ENCODE results near the gene CHRM1. TPM values are rescaled to one million over a fixed set of nuclear protein-coding genes. Genes with fewer than 3 reads are reported as not detected.

CHRM1 gene
- total RNA-seq, 2 experiments from 2014 or later, result not detected

- Histone ChIP-seq H4K20me1 (ENCODE audit: insufficient read depth, low read length) (no peaks in the 10 kb centered on the region), H3K4me2 (ENCODE audit: low read length) (no peak overlapping the region), H3K27ac (ENCODE audit: low read depth, low read length, poor library complexity, severe bottlenecking) (no peak overlapping the region), H3K79me2 (ENCODE audit: insufficient read depth, low read depth, low read length) (no peaks in the 10 kb centered on the region), H3K4me3 (ENCODE audit: low read depth, low read length, poor library complexity, severe bottlenecking) (no peak overlapping the region), H3K9me2 (ENCODE audit: insufficient read depth, low read length) (no peaks in the 10 kb centered on the region), H2AFZ (ENCODE audit: low read length) (no peak overlapping the region), H3K36me3 (ENCODE audit: insufficient read depth, low read length) (no peaks in the 10 kb centered on the region), H3K4me1 (ENCODE audit: insufficient read depth, low read length, poor library complexity, severe bottlenecking) (no peaks in the 10 kb centered on the region), H3K9me3 (ENCODE audit: low read length) (no peaks in the 10 kb centered on the region)
- CTCF ChIA-PET (ENCODE audit: unreplicated experiment), result no interaction called here
- no peak for DNase-seq (ENCODE audit: low spot score)
- POLR2A ChIA-PET, result interaction anchor here (1.0 kb wide), 1 partner anchor 35 kb away, joined by 3 read pairs; no protein-coding TSS in a partner anchor
- TF ChIP-seq CTCF (conservative IDR thresholded peaks at IDR 0.05; ENCODE audit: low read length) (no peak), EZH2phosphoT487 (IDR thresholded peaks at IDR 0.05; ENCODE audit: borderline replicate concordance, low read depth, low read length) (no peak)
- intact Hi-C loops (cut with micrococcal nuclease; ENCODE audit: unreplicated experiment), result no loop called here
- no TSS peak for BruUV-seq (replicated peaks)
Measured at GRCh38 chr11:62921573-62922188, 518 bp upstream of the CHRM1 start.

GRCh38 chr11:62919898-62920640 is 1.1 kb downstream of the CHRM1 start:
- Histone ChIP-seq H3K4me2 (ENCODE audit: low read length) (no peak overlapping the region), H3K79me2 (ENCODE audit: insufficient read depth, low read depth, low read length) (no peaks in the 10 kb centered on the region), H2AFZ (ENCODE audit: low read length) (no peak overlapping the region), H3K9me3 (ENCODE audit: low read length) (no peaks in the 10 kb centered on the region), H3K4me1 (ENCODE audit: insufficient read depth, low read length, poor library complexity, severe bottlenecking) (no peaks in the 10 kb centered on the region), H4K20me1 (ENCODE audit: insufficient read depth, low read length) (no peaks in the 10 kb centered on the region), H3K36me3 (ENCODE audit: insufficient read depth, low read length) (no peaks in the 10 kb centered on the region), H3K9me2 (ENCODE audit: insufficient read depth, low read length) (no peaks in the 10 kb centered on the region), H3K27ac (ENCODE audit: low read depth, low read length, poor library complexity, severe bottlenecking) (no peak overlapping the region), H3K4me3 (ENCODE audit: low read depth, low read length, poor library complexity, severe bottlenecking) (no peak overlapping the region)
- POLR2A ChIA-PET, result interaction anchor here (0.5 kb wide), 1 partner anchor 440 kb away, joined by 3 read pairs; no protein-coding TSS in a partner anchor
- DNase-seq (ENCODE audit: low spot score), result no peak
- no TSS peak for BruUV-seq (replicated peaks)
- CTCF ChIA-PET (ENCODE audit: unreplicated experiment), result no interaction called here
- intact Hi-C loops (cut with micrococcal nuclease; ENCODE audit: unreplicated experiment), result no loop called here
- no peak for TF ChIP-seq EZH2phosphoT487 (IDR thresholded peaks at IDR 0.05; ENCODE audit: borderline replicate concordance, low read depth, low read length)
- no peak for TF ChIP-seq CTCF (conservative IDR thresholded peaks at IDR 0.05; ENCODE audit: low read length)

- DNase-seq (ENCODE audit: low spot score), result no peak
- TF ChIP-seq EZH2phosphoT487 (IDR thresholded peaks at IDR 0.05; ENCODE audit: borderline replicate concordance, low read depth, low read length) (no peak), CTCF (conservative IDR thresholded peaks at IDR 0.05; ENCODE audit: low read length) (no peak)
- no peaks in the 10 kb centered on the region for H3K36me3 ChIP-seq (ENCODE audit: insufficient read depth, low read length)
- H3K9me3 ChIP-seq (ENCODE audit: low read length), result no peaks in the 10 kb centered on the region
- ChIA-PET CTCF (ENCODE audit: unreplicated experiment) (no interaction called here), POLR2A (interaction anchor here (0.5 kb wide), 1 partner anchor 439 kb away, joined by 3 read pairs; no protein-coding TSS in a partner anchor)
- intact Hi-C loops (cut with micrococcal nuclease; ENCODE audit: unreplicated experiment), result no loop called here
- no peak overlapping the region for H3K4me2 ChIP-seq (ENCODE audit: low read length)
- no peak overlapping the region for H3K4me3 ChIP-seq (ENCODE audit: low read depth, low read length, poor library complexity, severe bottlenecking)
- no peaks in the 10 kb centered on the region for H3K4me1 ChIP-seq (ENCODE audit: insufficient read depth, low read length, poor library complexity, severe bottlenecking)
- no peaks in the 10 kb centered on the region for H4K20me1 ChIP-seq (ENCODE audit: insufficient read depth, low read length)
- no peaks in the 10 kb centered on the region for H3K79me2 ChIP-seq (ENCODE audit: insufficient read depth, low read depth, low read length)
- BruUV-seq (replicated peaks), result no TSS peak
- H3K27ac ChIP-seq (ENCODE audit: low read depth, low read length, poor library complexity, severe bottlenecking), result no peak overlapping the region
- H2AFZ ChIP-seq (ENCODE audit: low read length), result no peak overlapping the region
- no peaks in the 10 kb centered on the region for H3K9me2 ChIP-seq (ENCODE audit: insufficient read depth, low read length)
Measured at GRCh38 chr11:62919476-62919875, 1.7 kb downstream of the CHRM1 start.
